H1 (cell line): ENCODE measurements around the gene DVL2. TPM values are rescaled to one million over a fixed set of nuclear protein-coding genes. Genes with fewer than 3 reads are reported as not detected.

Experiments used
- BACH1 ChIP-seq: IDR thresholded peaks from 2 replicates; pipeline ENCODE4 v1.6.1; 2012; ENCODE audit warnings: low read length, improper control_type of control experiment
- CHD2 ChIP-seq: IDR thresholded peaks from 2 replicates; pipeline ENCODE4 v1.6.1; 2012; ENCODE audit warnings: low read length, improper control_type of control experiment
- KDM4A ChIP-seq: IDR thresholded peaks from one replicate; pipeline ENCODE4 v1.7.1; 2012; ENCODE audit warnings: low read depth, mild to moderate bottlenecking, moderate library complexity, low read length, inconsistent platforms; ENCODE audit not compliant: severe bottlenecking
- NANOG ChIP-seq: IDR thresholded peaks from 2 replicates; pipeline ENCODE4 v1.6.1; 2011; ENCODE audit warnings: low read length, low read depth, mild to moderate bottlenecking, inconsistent platforms; ENCODE audit not compliant: insufficient read depth, poor library complexity, severe bottlenecking
- PHF8 ChIP-seq: fragments of 200-600 bp; sonication (generic); conservative IDR thresholded peaks from 2 replicates; pipeline ENCODE4 v1.7.1; 2012; ENCODE audit warnings: low read depth, mild to moderate bottlenecking, inconsistent platforms, low read length, moderate library complexity
- SIN3A ChIP-seq, 2 experiments: IDR thresholded peaks in 1 of 2; conservative IDR thresholded peaks in 1 of 2; 2 replicates each; pipeline ENCODE4 v1.6.1; 2011 to 2012; ENCODE audit warnings: low read length in 2 of 2, improper control_type of control experiment in 1 of 2, low read depth in 1 of 2, mild to moderate bottlenecking in 1 of 2
- polyA plus RNA-seq, 7 experiments: library from polyadenylated mRNA; depleted of rRNA in 3 of 7; stranded (reverse) in 5 of 7; unstranded in 2 of 7; fragments of >200 nt in 5 of 7; fragments of 200-250 nt in 2 of 7; gene quantifications; 1 replicate in 5 of 7; 2 replicates in 1 of 7; 4 replicates in 1 of 7; pipeline versions ENCODE4 v1.2.1 to v1.2.3, GENCODE V29; 2011 to 2013; ENCODE audit warnings: missing spikeins in 2 of 7, mixed read lengths in 2 of 7
- total RNA-seq: library from RNA; stranded (reverse); fragmentation: NEBNext Ultra II Directional; extraction: Animal tissue kit (Norgen Biotek cat#: 25700); gene quantifications from 2 replicates; pipeline ENCODE4 v1.2.1, GENCODE V29; 2021
- TF ChIP-seq, protein P1 (sequence below): IDR thresholded peaks from 2 replicates; pipeline ENCODE4 v1.6.1; 2012; ENCODE audit warnings: inconsistent platforms
- TF ChIP-seq, protein P2 (sequence below): IDR thresholded peaks from 2 replicates; pipeline ENCODE4 v1.6.1; 2012; ENCODE audit warnings: inconsistent platforms

Gene DVL2
- total and polyA plus RNA-seq, 2 of the 8 experiments (the other 6 are each of a cell fraction or from before 2014, with no cell fraction given): 19.0 to 59.6 TPM

DNA sequence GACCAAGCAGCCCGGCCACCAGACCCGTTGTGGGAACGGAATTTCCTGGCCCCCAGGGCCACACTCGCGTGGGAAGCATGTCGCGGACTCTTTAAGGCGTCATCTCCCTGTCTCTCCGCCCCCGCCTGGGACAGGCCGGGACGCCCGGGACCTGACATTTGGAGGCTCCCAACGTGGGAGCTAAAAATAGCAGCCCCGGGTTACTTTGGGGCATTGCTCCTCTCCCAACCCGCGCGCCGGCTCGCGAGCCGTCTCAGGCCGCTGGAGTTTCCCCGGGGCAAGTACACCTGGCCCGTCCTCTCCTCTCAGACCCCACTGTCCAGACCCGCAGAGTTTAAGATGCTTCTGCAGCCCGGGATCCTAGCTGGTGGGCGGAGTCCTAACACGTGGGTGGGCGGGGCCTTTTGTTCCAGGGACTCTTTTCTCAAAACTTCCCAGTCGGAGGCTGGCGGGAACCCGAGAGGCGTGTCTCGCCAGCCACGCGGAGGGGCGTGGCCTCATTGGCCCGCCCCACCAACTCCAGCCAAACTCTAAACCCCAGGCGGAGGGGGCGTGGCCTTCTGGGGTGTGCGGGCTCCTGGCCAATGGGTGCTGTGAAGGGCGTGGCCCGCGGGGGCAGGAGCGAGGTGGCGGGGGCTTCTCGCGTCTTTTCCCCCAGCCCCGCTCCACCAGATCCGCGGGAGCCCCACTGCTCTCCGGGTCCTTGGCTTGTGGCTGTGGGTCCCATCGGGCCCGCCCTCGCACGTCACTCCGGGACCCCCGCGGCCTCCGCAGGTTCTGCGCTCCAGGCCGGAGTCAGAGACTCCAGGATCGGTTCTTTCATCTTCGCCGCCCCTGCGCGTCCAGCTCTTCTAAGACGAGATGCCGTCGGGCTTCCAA lies 47.0 kb upstream of the DVL2 start, which contains the start of gene SLC2A4 (continued):
- TF ChIP-seq SIN3A (conservative IDR thresholded peaks at IDR 0.05 in 1 of 2, IDR thresholded peaks at IDR 0.05 in 1 of 2; ENCODE audit: low read depth in 1 of 2, low read length in 2 of 2) (peak; percentile 44 to 60; a peak in 2 of 4 replicates), CHD2 (peak; percentile 68), BACH1 (0 out of 2 replicates have a peak, but pooled peaks have one; percentile 47), NANOG (no peak), PHF8 (0 out of 2 replicates have a peak, but pooled peaks have one; percentile 6), KDM4A (peak; percentile 77)
- TF ChIP-seq, protein P1, sequence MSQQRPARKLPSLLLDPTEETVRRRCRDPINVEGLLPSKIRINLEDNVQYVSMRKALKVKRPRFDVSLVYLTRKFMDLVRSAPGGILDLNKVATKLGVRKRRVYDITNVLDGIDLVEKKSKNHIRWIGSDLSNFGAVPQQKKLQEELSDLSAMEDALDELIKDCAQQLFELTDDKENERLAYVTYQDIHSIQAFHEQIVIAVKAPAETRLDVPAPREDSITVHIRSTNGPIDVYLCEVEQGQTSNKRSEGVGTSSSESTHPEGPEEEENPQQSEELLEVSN: peak; percentile 89
- TF ChIP-seq, protein P2, sequence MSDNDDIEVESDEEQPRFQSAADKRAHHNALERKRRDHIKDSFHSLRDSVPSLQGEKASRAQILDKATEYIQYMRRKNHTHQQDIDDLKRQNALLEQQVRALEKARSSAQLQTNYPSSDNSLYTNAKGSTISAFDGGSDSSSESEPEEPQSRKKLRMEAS: peak; percentile 89
